IPS DF 6.9 (cell line): ENCODE results near the gene KRTAP1-1.

ENCODE experiments used
- DNase-seq: peaks from one replicate; pipeline ENCODE4 v3.0.0-alpha.2; 2013; ENCODE audit warnings: low read depth, low spot score
- H3K27ac ChIP-seq: one replicate; pipeline ENCODE4 v1.5.1; 2013; ENCODE audit warnings: low read length, control low read depth
- H3K27me3 ChIP-seq: 2 replicates; pipeline ENCODE4 v1.6.1; 2013; ENCODE audit warnings: mild to moderate bottlenecking, low read length; ENCODE audit not compliant: control insufficient read depth, insufficient read depth
- H3K36me3 ChIP-seq: 2 replicates; pipeline ENCODE4 v1.6.1; 2013; ENCODE audit warnings: low read length; ENCODE audit not compliant: control insufficient read depth, insufficient read depth
- H3K4me1 ChIP-seq: 2 replicates; pipeline ENCODE4 v1.6.1; 2013; ENCODE audit warnings: low read length; ENCODE audit not compliant: control insufficient read depth, insufficient read depth
- H3K4me3 ChIP-seq: 2 replicates; pipeline ENCODE4 v1.5.1; 2013; ENCODE audit warnings: mild to moderate bottlenecking, low read length
- H3K9me3 ChIP-seq: 2 replicates; pipeline ENCODE4 v1.6.1; 2013; ENCODE audit warnings: low read length, inconsistent platforms; ENCODE audit not compliant: control insufficient read depth, insufficient read depth
- WGBS: extraction: QIAGEN DNeasy Blood & Tissue Kit; methylation state at CpG from one replicate; pipeline ENCODE4 v1.1.7; 2013; ENCODE audit warnings: mixed read lengths, missing lambda C conversion rate; ENCODE audit not compliant: insufficient read length, insufficient coverage; 5-methylcytosine and 5-hydroxymethylcytosine counted together

Gene KRTAP1-1

GRCh38 chr17:41026715-41027471 is 14.4 kb downstream of the KRTAP1-1 start, which contains the start of gene KRTAP1-5:
TSS of gene KRTAP1-5 (minus strand) at chr17:41027208. CDS start at chr17:41027155, 53 bp downstream.
- Histone ChIP-seq H3K9me3 (no peaks in the 10 kb centered on the region), H3K36me3 (no peaks in the 10 kb centered on the region), H3K27me3 (no peaks in the 10 kb centered on the region), H3K4me3 (no peak within 1 kb of the TSS), H3K27ac (no peak within 1 kb of the TSS), H3K4me1 (no peaks in the 10 kb centered on the region)
- no peak for DNase-seq
- WGBS: no CpG with 5 or more reads among the region's 9 CpGs

GRCh38 chr17:41024697-41025096 is 16.6 kb downstream of the KRTAP1-1 start:
- H3K4me3 ChIP-seq: no peak overlapping the region
- H3K27me3 ChIP-seq: no peaks in the 10 kb centered on the region
- no peaks in the 10 kb centered on the region for H3K36me3 ChIP-seq
- DNase-seq: no peak
- H3K27ac ChIP-seq: no peak overlapping the region
- no peaks in the 10 kb centered on the region for H3K9me3 ChIP-seq
- 100% methylated on average over 2 of the region's 3 CpGs for whole genome bisulfite sequencing
- H3K4me1 ChIP-seq: no peaks in the 10 kb centered on the region

- no peaks in the 10 kb centered on the region for H3K9me3 ChIP-seq
- no peaks in the 10 kb centered on the region; the same call in 1 of the 2 replicates for H3K4me1 ChIP-seq
- H3K27me3 ChIP-seq: no peaks in the 10 kb centered on the region
- H3K4me3 ChIP-seq: no peak overlapping the region
- DNase-seq: no peak
- H3K36me3 ChIP-seq: no peaks in the 10 kb centered on the region
- no peak overlapping the region for H3K27ac ChIP-seq
Measured at GRCh38 chr17:41020336-41020735, 20.9 kb downstream of the KRTAP1-1 start.

- no CpG with 5 or more reads among the region's 3 CpGs for WGBS
Measured at GRCh38 chr17:41019415-41019814, 21.8 kb downstream of the KRTAP1-1 start.

GRCh38 chr17:41018541-41018940 is 22.7 kb downstream of the KRTAP1-1 start:
- Histone ChIP-seq H3K36me3 (no peaks in the 10 kb centered on the region), H3K4me3 (no peak overlapping the region), H3K27ac (no peak overlapping the region), H3K9me3 (no peaks in the 10 kb centered on the region), H3K27me3 (no peaks in the 10 kb centered on the region), H3K4me1 (no peaks in the 10 kb centered on the region; the same call in 1 of the 2 replicates)
- no peak for DNase-seq
- WGBS: no CpG with 5 or more reads among the region's 3 CpGs

More at GRCh38 chr17:41019415-41019814, 21.8 kb downstream of the KRTAP1-1 start:
- Histone ChIP-seq H3K4me3 (no peak overlapping the region), H3K9me3 (no peaks in the 10 kb centered on the region), H3K27ac (no peak overlapping the region), H3K4me1 (no peaks in the 10 kb centered on the region; the same call in 1 of the 2 replicates), H3K27me3 (no peaks in the 10 kb centered on the region), H3K36me3 (no peaks in the 10 kb centered on the region)
- DNase-seq: no peak

GRCh38 chr17:41016578-41017215 is 24.6 kb downstream of the KRTAP1-1 start:
- no peak overlapping the region for H3K27ac ChIP-seq
- H3K36me3 ChIP-seq: no peaks in the 10 kb centered on the region
- WGBS: no CpG with 5 or more reads among the region's 13 CpGs
- no peaks in the 10 kb centered on the region for H3K27me3 ChIP-seq
- no peak overlapping the region for H3K4me3 ChIP-seq
- H3K9me3 ChIP-seq: no peaks in the 10 kb centered on the region
- DNase-seq: no peak
- H3K4me1 ChIP-seq: no peaks in the 10 kb centered on the region; the same call in 1 of the 2 replicates

GRCh38 chr17:41015454-41015853 is 25.8 kb downstream of the KRTAP1-1 start:
- Histone ChIP-seq H3K9me3 (no peaks in the 10 kb centered on the region), H3K36me3 (no peaks in the 10 kb centered on the region), H3K27ac (no peak overlapping the region), H3K4me3 (no peak overlapping the region), H3K4me1 (no peaks in the 10 kb centered on the region; the same call in 1 of the 2 replicates), H3K27me3 (no peaks in the 10 kb centered on the region)
- DNase-seq: no peak
- no CpG with 5 or more reads among the region's 7 CpGs for WGBS

- no CpG with 5 or more reads among the region's 1 CpG for WGBS
- H3K9me3 ChIP-seq: no peaks in the 10 kb centered on the region
- H3K4me1 ChIP-seq: peaks cover 4% of the 10 kb centered on the region
- H3K36me3 ChIP-seq: no peaks in the 10 kb centered on the region
- DNase-seq: no peak
- H3K27ac ChIP-seq: no peak overlapping the region
- H3K4me3 ChIP-seq: no peak overlapping the region
- H3K27me3 ChIP-seq: no peaks in the 10 kb centered on the region
Measured at GRCh38 chr17:41013606-41014005, 27.6 kb downstream of the KRTAP1-1 start.

GRCh38 chr17:41013181-41013580 is 28.1 kb downstream of the KRTAP1-1 start:
- Histone ChIP-seq H3K4me3 (no peak overlapping the region), H3K27me3 (no peaks in the 10 kb centered on the region), H3K36me3 (no peaks in the 10 kb centered on the region), H3K27ac (no peak overlapping the region), H3K4me1 (peaks cover 6% of the 10 kb centered on the region), H3K9me3 (no peaks in the 10 kb centered on the region)
- no peak for DNase-seq
- WGBS: no CpG with 5 or more reads among the region's 3 CpGs

GRCh38 chr17:41012326-41013120 is 28.7 kb downstream of the KRTAP1-1 start:
- no peak for DNase-seq
- Histone ChIP-seq H3K27ac (no peak overlapping the region), H3K36me3 (no peaks in the 10 kb centered on the region), H3K4me1 (peaks cover 6% of the 10 kb centered on the region), H3K4me3 (no peak overlapping the region), H3K27me3 (no peaks in the 10 kb centered on the region), H3K9me3 (no peaks in the 10 kb centered on the region)
- WGBS: 100% methylated on average over 1 of the region's 6 CpGs
